ENCODE data around the gene PFKFB2. TPM values are rescaled to one million over a fixed set of nuclear protein-coding genes. Genes with fewer than 3 reads are reported as not detected.

Gene PFKFB2
- polyA plus RNA-seq, 2 of the 4 experiments (the other 2 are of a cell fraction) = 7.4 to 8.4 TPM

- FAIRE-seq (no peak), DNase-seq (ENCODE audit: low read depth in 1 of 2, low spot score in 1 of 2) (no peak), ATAC-seq (peak in 1 of 2 experiments; percentile 75; a peak in 4 of 6 replicates)
- no peaks in the 10 kb centered on the region for H3K4me1 ChIP-seq
- no peaks in the 10 kb centered on the region for H3K9me3 ChIP-seq
- no peak overlapping the region for H3K4me3 ChIP-seq
- WGBS (ENCODE audit: missing lambda C conversion rate) = 85% methylated on average over 6 of the region's 6 CpGs
- TF ChIP-seq ESRRA (IDR thresholded peaks at IDR 0.05; ENCODE audit: borderline replicate concordance, low read length) = no peak
- TF ChIP-seq ZC3H11A (IDR thresholded peaks at IDR 0.05) = no peak
- ChIA-PET CTCF (interaction anchor here (1.0 to 2.6 kb wide), 7 partner anchors 9 to 347 kb away, joined by 3 to 11 read pairs (median 5); no protein-coding TSS in a partner anchor), POLR2A (no interaction called here)
- H3K27ac ChIP-seq = no peak overlapping the region
- H3K4me2 ChIP-seq = no peak overlapping the region
These were observed 6.1 kb downstream of the PFKFB2 start for GRCh38 chr1:207058878-207059867.

- no peak overlapping the region for H3K4me2 ChIP-seq
- TF ChIP-seq KDM5A (IDR thresholded peaks at IDR 0.05) (no peak), HDAC2 (IDR thresholded peaks at IDR 0.05) (no peak)
- no peak for FAIRE-seq
- CTCF ChIA-PET = interaction anchor here (0.6 to 2.6 kb wide), 7 partner anchors 10 to 633 kb away, joined by 3 to 11 read pairs (median 4); no protein-coding TSS in a partner anchor
- ATAC-seq = no peak
- H3K4me3 ChIP-seq = no peak overlapping the region
- POLR2A ChIA-PET = no interaction called here
- no peak for DNase-seq (ENCODE audit: low read depth in 1 of 2, low spot score in 1 of 2)
- WGBS (ENCODE audit: missing lambda C conversion rate) = 79% methylated on average over 4 of the region's 4 CpGs
- H3K4me1 ChIP-seq = no peaks in the 10 kb centered on the region
- H3K9me3 ChIP-seq = no peaks in the 10 kb centered on the region
- no peak overlapping the region for H3K27ac ChIP-seq
These were observed 6.8 kb downstream of the PFKFB2 start for GRCh38 chr1:207059881-207060280.

- CTCF ChIA-PET = interaction anchor here (0.6 to 2.6 kb wide), 4 partner anchors 10 to 632 kb away, joined by 3 to 11 read pairs (median 5); no protein-coding TSS in a partner anchor
- FAIRE-seq (no peak), ATAC-seq (no peak), DNase-seq (ENCODE audit: low read depth in 1 of 2, low spot score in 1 of 2) (no peak)
- H3K9me3 ChIP-seq = no peaks in the 10 kb centered on the region
- POLR2A ChIA-PET = no interaction called here
- H3K4me2 ChIP-seq = no peak overlapping the region
- TF ChIP-seq ZC3H11A (IDR thresholded peaks at IDR 0.05) (no peak), TFCP2L1 (CRISPR knock-in tag; IDR thresholded peaks at IDR 0.05) (no peak), PHF8 (IDR thresholded peaks at IDR 0.05; ENCODE audit: borderline replicate concordance, low read depth) (no peak), BCL3 (IDR thresholded peaks at IDR 0.05) (no peak), FOSL2 (IDR thresholded peaks at IDR 0.05) (no peak), FOSL2 (CRISPR knock-in tag; IDR thresholded peaks at IDR 0.05) (no peak), ZSCAN20 (CRISPR knock-in tag; IDR thresholded peaks at IDR 0.05) (no peak), MYC (IDR thresholded peaks at IDR 0.05; ENCODE audit: borderline replicate concordance, low read length) (no peak), EHMT2 (IDR thresholded peaks at IDR 0.05; ENCODE audit: low read depth) (no peak), JUN (IDR thresholded peaks at IDR 0.05) (no peak), ELK1 (IDR thresholded peaks at IDR 0.05; ENCODE audit: low read depth, low read length) (no peak), CTCF (IDR thresholded peaks at IDR 0.05) (no peak), MAX (IDR thresholded peaks at IDR 0.05) (no peak), CHD2 (IDR thresholded peaks at IDR 0.05; ENCODE audit: low read length, partially characterized antibody) (no peak), FOSB (CRISPR knock-in tag; IDR thresholded peaks at IDR 0.05) (no peak), NPAS2 (CRISPR knock-in tag; IDR thresholded peaks at IDR 0.05; ENCODE audit: borderline replicate concordance) (no peak)
- 93% methylated on average over 3 of the region's 3 CpGs for WGBS (ENCODE audit: missing lambda C conversion rate)
- no peak overlapping the region for H3K4me3 ChIP-seq
- no peaks in the 10 kb centered on the region for H3K4me1 ChIP-seq
- no peak overlapping the region for H3K27ac ChIP-seq
These were observed 7.5 kb downstream of the PFKFB2 start for GRCh38 chr1:207060596-207060995.

All from A549 (cell line).